Measurements from ENCODE around the gene SLC13A2. TPM values are rescaled to one million over a fixed set of nuclear protein-coding genes. Genes with fewer than 3 reads are reported as not detected.

Gene SLC13A2
- total RNA-seq, 1 experiment from 2014 or later, result not detected

GRCh38 chr17:28499684-28500357 lies 26.4 kb downstream of the SLC13A2 start:
- ChIA-PET POLR2A (no interaction called here), RAD21 (ENCODE audit: low non-redundant PET in 1 of 2, low total read pairs in 2 of 2, uncharacterized antibody in 2 of 2, unreplicated experiment in 2 of 2) (no interaction called here), CTCF (no interaction called here)
- Histone ChIP-seq H3K4me2 (ENCODE audit: low read length) (no peak overlapping the region), H2AFZ (ENCODE audit: low read depth, low read length, poor library complexity, severe bottlenecking) (no peak overlapping the region), H3K27me3 (ENCODE audit: insufficient read depth, low read length) (no peaks in the 10 kb centered on the region), H3K27ac (ENCODE audit: low read depth, low read length) (no peak overlapping the region), H3K36me3 (ENCODE audit: control insufficient read depth in 1 of 2, insufficient read depth in 2 of 2, low read length in 2 of 2) (no peaks in the 10 kb centered on the region), H4K20me1 (ENCODE audit: insufficient read depth) (no peaks in the 10 kb centered on the region), H3K4me1 (ENCODE audit: control insufficient read depth in 1 of 2, insufficient read depth in 2 of 2, low read length in 2 of 2) (no peaks in the 10 kb centered on the region; a peak in 1 of 4 replicates), H3K4me3 (replicated peaks in 1 of 2; ENCODE audit: low read depth in 1 of 2, low read length in 2 of 2) (no peak overlapping the region), H3K9me3 (ENCODE audit: control insufficient read depth in 1 of 2, insufficient read depth in 1 of 2, low read depth in 1 of 2, low read length in 2 of 2) (no peaks in the 10 kb centered on the region), H3K9me2 (ENCODE audit: insufficient read depth) (no peaks in the 10 kb centered on the region), H3K79me2 (ENCODE audit: insufficient read depth, low read length) (no peaks in the 10 kb centered on the region), H3K9ac (ENCODE audit: low read length) (no peak overlapping the region)
- no TSS peak for BruUV-seq (replicated peaks)
- DNase-seq (ENCODE audit: low read depth, low spot score), result no peak
- intact Hi-C loops (cut with micrococcal nuclease), result loop anchor here (10.0 kb wide), 1 partner anchor 175 kb away; no protein-coding TSS in a partner anchor
- TF ChIP-seq ELF1 (IDR thresholded peaks at IDR 0.05; ENCODE audit: borderline replicate concordance, low read depth), result no peak
- TF ChIP-seq TCF7L2 (IDR thresholded peaks at IDR 0.05; ENCODE audit: borderline replicate concordance, extremely low read depth, insufficient read depth, insufficient read length), result no peak
- no peak for TF ChIP-seq EGR1 (IDR thresholded peaks at IDR 0.05; ENCODE audit: low read depth)
- TF ChIP-seq MAX (IDR thresholded peaks at IDR 0.05), result no peak
- TF ChIP-seq SRF (IDR thresholded peaks at IDR 0.05; ENCODE audit: low read depth), result no peak
- no peak for TF ChIP-seq ATF3 (IDR thresholded peaks at IDR 0.05)
- no peak for TF ChIP-seq POLR2AphosphoS5 (IDR thresholded peaks at IDR 0.05; ENCODE audit: low read depth, low read length)
- no peak for TF ChIP-seq SIN3A (IDR thresholded peaks at IDR 0.05; ENCODE audit: low read depth)
- no peak for TF ChIP-seq CBX3 (IDR thresholded peaks at IDR 0.05; ENCODE audit: low read depth)
- no peak for TF ChIP-seq CTCF (IDR thresholded peaks at IDR 0.05 in 2 of 3, conservative IDR thresholded peaks at IDR 0.05 in 1 of 3; ENCODE audit: borderline replicate concordance in 1 of 3, insufficient read depth in 1 of 3, low read depth in 2 of 3, low read length in 2 of 3)
- TF ChIP-seq ZNF274 (IDR thresholded peaks at IDR 0.05; ENCODE audit: low read depth, low read length), result no peak
- TF ChIP-seq YY1 (IDR thresholded peaks at IDR 0.05; ENCODE audit: extremely low read depth, insufficient replicate concordance, low read depth, low read length), result no peak
- no peak for TF ChIP-seq ZBTB33 (IDR thresholded peaks at IDR 0.05; ENCODE audit: extremely low read depth, insufficient replicate concordance, low read length)
- TF ChIP-seq ZFX (IDR thresholded peaks at IDR 0.05), result no peak
- TF ChIP-seq CEBPB (IDR thresholded peaks at IDR 0.05; ENCODE audit: low read depth), result no peak
- TF ChIP-seq FOSL1 (IDR thresholded peaks at IDR 0.05; ENCODE audit: low read depth), result no peak
- ATAC-seq, result no peak

Measured in HCT116 (cell line).